HCT116 (cell line): ENCODE measurements around the gene CD99. TPM values are rescaled to one million over a fixed set of nuclear protein-coding genes. Genes with fewer than 3 reads are reported as not detected.

ENCODE experiments used
- ATAC-seq: fragments of 200-7000 bp; cut with Tn5 transposase; 2 replicates; pipeline ENCODE4 v1.9.1; 2020; ENCODE audit warnings: mild to moderate bottlenecking, moderate library complexity
- BruUV-seq: library from RNA; stranded (reverse); fragments of 400-500 nt; replicated peaks from 2 replicates; lab custom pipeline; 2021; lab: Mats Ljungman, UMichigan
- CTCF ChIA-PET: fragments of 300-600 bp; sonication (Branson Sonifier 250); formaldehyde crosslinking; loops from one replicate; lab custom pipeline; 2021; ENCODE audit warnings: antibody characterized with exemption; lab: Charles Lee
- POLR2A ChIA-PET: fragments of 300-600, 350-600 bp; sonication (Branson Sonifier 250); formaldehyde crosslinking; loops from one replicate; lab custom pipeline; 2021; ENCODE audit warnings: antibody characterized with exemption; lab: Charles Lee
- RAD21 ChIA-PET, 2 experiments: fragments of 300-600 bp; sonication (Branson Sonifier 250); formaldehyde crosslinking; loops; one replicate each; lab custom pipeline; 2023; ENCODE audit warnings: low total read pairs in 2 of 2; ENCODE audit not compliant: uncharacterized antibody in 2 of 2, unreplicated experiment in 2 of 2, low non-redundant PET in 1 of 2; lab: Charles Lee
- DNase-seq: peaks from one replicate; pipeline ENCODE4 v3.0.0-alpha.2; 2010; ENCODE audit warnings: low read depth, low spot score
- H2AFZ ChIP-seq: fragments of 200-600 bp; shearing (Covaris generic), sonication (generic); 2 replicates; pipeline ENCODE4 v1.6.1; 2017; ENCODE audit warnings: low read depth, mixed run types, mixed read lengths, antibody characterized with exemption, low read length; ENCODE audit not compliant: poor library complexity, severe bottlenecking
- H3K27ac ChIP-seq: 2 replicates; pipeline ENCODE4 v1.5.1; 2012; ENCODE audit warnings: low read depth, low read length
- H3K27me3 ChIP-seq: fragments of 200-600 bp; sonication (generic); 2 replicates; pipeline ENCODE4 v1.6.1; 2016; ENCODE audit warnings: mixed run types, low read length, mixed read lengths; ENCODE audit not compliant: insufficient read depth
- H3K36me3 ChIP-seq, 2 experiments: fragments of 200-500 bp in 1 of 2; fragments of 200-600 bp in 1 of 2; sonication (Bioruptor generic) in 1 of 2; sonication (generic) in 1 of 2; 2 replicates each; pipeline versions ENCODE4 v1.5.1 to v1.6.1; 2014 to 2016; ENCODE audit warnings: low read length in 2 of 2, inconsistent platforms in 1 of 2, mixed read lengths in 1 of 2, mixed run types in 1 of 2; ENCODE audit not compliant: insufficient read depth in 2 of 2, control insufficient read depth in 1 of 2
- H3K4me1 ChIP-seq, 2 experiments: fragments of 200-600 bp in 1 of 2; sonication (generic) in 1 of 2; 2 replicates each; pipeline versions ENCODE4 v1.5.1 to v1.6.1; 2012 to 2017; ENCODE audit warnings: low read length in 2 of 2, inconsistent platforms in 1 of 2, mild to moderate bottlenecking in 1 of 2, mixed read lengths in 1 of 2, mixed run types in 1 of 2, moderate library complexity in 1 of 2; ENCODE audit not compliant: insufficient read depth in 2 of 2, control insufficient read depth in 1 of 2
- H3K4me2 ChIP-seq: fragments of 200-600 bp; sonication (generic); 2 replicates; pipeline ENCODE4 v1.6.1; 2017; ENCODE audit warnings: mixed run types, low read length, mixed read lengths
- H3K4me3 ChIP-seq, 2 experiments: fragments of 200-600 bp in 1 of 2; sonication (generic) in 1 of 2; replicated peaks in 1 of 2; 2 replicates each; pipeline ENCODE4 v1.5.1; 2011 to 2016; ENCODE audit warnings: low read length in 2 of 2, control low read depth in 1 of 2, low read depth in 1 of 2, mild to moderate bottlenecking in 1 of 2, mixed read lengths in 1 of 2, mixed run types in 1 of 2
- H3K79me2 ChIP-seq: fragments of 200-600 bp; sonication (generic); 2 replicates; pipeline ENCODE4 v1.6.1; 2017; ENCODE audit warnings: mild to moderate bottlenecking, mixed run types, low read length, moderate library complexity, mixed read lengths; ENCODE audit not compliant: insufficient read depth
- H3K9ac ChIP-seq: fragments of 200-600 bp; sonication (generic); 2 replicates; pipeline ENCODE4 v1.6.1; 2016; ENCODE audit warnings: low read length, mixed read lengths
- H3K9me2 ChIP-seq: fragments of 200-600 bp; sonication (generic), shearing (Covaris generic); 2 replicates; pipeline ENCODE4 v1.6.1; 2017; ENCODE audit warnings: mixed run types, mild to moderate bottlenecking, moderate library complexity; ENCODE audit not compliant: insufficient read depth
- H3K9me3 ChIP-seq, 2 experiments: fragments of 200-500 bp in 1 of 2; fragments of 200-600 bp in 1 of 2; sonication (Bioruptor generic) in 1 of 2; sonication (generic) in 1 of 2; 2 replicates each; pipeline ENCODE4 v1.6.1; 2014 to 2017; ENCODE audit warnings: low read length in 2 of 2, mixed read lengths in 2 of 2, inconsistent platforms in 1 of 2, low read depth in 1 of 2, mild to moderate bottlenecking in 1 of 2, mixed run types in 1 of 2, moderate library complexity in 1 of 2; ENCODE audit not compliant: control insufficient read depth in 1 of 2, insufficient read depth in 1 of 2
- H4K20me1 ChIP-seq: fragments of 200-600 bp; sonication (generic), shearing (Covaris generic); 2 replicates; pipeline ENCODE4 v1.6.1; 2017; ENCODE audit warnings: mixed run types, mild to moderate bottlenecking, moderate library complexity; ENCODE audit not compliant: insufficient read depth
- ATF3 ChIP-seq: IDR thresholded peaks from 2 replicates; pipeline ENCODE4 v1.6.1; 2012
- EGR1 ChIP-seq: IDR thresholded peaks from 2 replicates; pipeline ENCODE4 v1.6.1; 2012; ENCODE audit warnings: low read depth
- ELF1 ChIP-seq: IDR thresholded peaks from 2 replicates; pipeline ENCODE4 v1.6.1; 2012; ENCODE audit warnings: low read depth, borderline replicate concordance
- POLR2AphosphoS5 ChIP-seq: IDR thresholded peaks from 2 replicates; pipeline ENCODE4 v1.6.1; 2011; ENCODE audit warnings: mild to moderate bottlenecking, low read depth, low read length, moderate library complexity
- RAD21 ChIP-seq: IDR thresholded peaks from 2 replicates; pipeline ENCODE4 v1.6.1; 2012; ENCODE audit warnings: low read depth, mild to moderate bottlenecking
- SP1 ChIP-seq: IDR thresholded peaks from 2 replicates; pipeline ENCODE4 v1.6.1; 2012; ENCODE audit warnings: low read depth
- SRF ChIP-seq: IDR thresholded peaks from 2 replicates; pipeline ENCODE4 v1.6.1; 2012; ENCODE audit warnings: low read depth
- TCF7L2 ChIP-seq: IDR thresholded peaks from 2 replicates; pipeline ENCODE4 v1.7.0; 2011; ENCODE audit warnings: borderline replicate concordance, inconsistent platforms; ENCODE audit not compliant: insufficient read depth, insufficient read length; ENCODE audit errors: extremely low read depth
- YY1 ChIP-seq: IDR thresholded peaks from 2 replicates; pipeline ENCODE4 v1.6.1; 2011; ENCODE audit warnings: low read length, low read depth, moderate library complexity, mild to moderate bottlenecking; ENCODE audit not compliant: insufficient replicate concordance; ENCODE audit errors: extremely low read depth
- ZNF274 ChIP-seq: fragments of 200-500 bp; sonication (Bioruptor generic); IDR thresholded peaks from 2 replicates; pipeline ENCODE4 v1.6.1; 2014; ENCODE audit warnings: mild to moderate bottlenecking, low read depth, low read length, inconsistent platforms
- intact Hi-C: fragments of 100-400 bp; cut with micrococcal nuclease; formaldehyde crosslinking; loops from 2 replicates; pipeline ENCODE4 v1.10.0; 2022
- total RNA-seq: library from RNA; stranded (reverse); gene quantifications from one replicate; pipeline ENCODE4 v1.2.1, GENCODE V29; 2021; ENCODE audit not compliant: unreplicated experiment

Gene CD99
- total RNA-seq, 1 experiment from 2014 or later = 59.6 TPM

- TF ChIP-seq YY1 = no peak
- TF ChIP-seq, all 23 proteins: peak for 0
Measured at GRCh38 chrX:2710041-2710840, 19.1 kb downstream of the CD99 start (continued).

DNA sequence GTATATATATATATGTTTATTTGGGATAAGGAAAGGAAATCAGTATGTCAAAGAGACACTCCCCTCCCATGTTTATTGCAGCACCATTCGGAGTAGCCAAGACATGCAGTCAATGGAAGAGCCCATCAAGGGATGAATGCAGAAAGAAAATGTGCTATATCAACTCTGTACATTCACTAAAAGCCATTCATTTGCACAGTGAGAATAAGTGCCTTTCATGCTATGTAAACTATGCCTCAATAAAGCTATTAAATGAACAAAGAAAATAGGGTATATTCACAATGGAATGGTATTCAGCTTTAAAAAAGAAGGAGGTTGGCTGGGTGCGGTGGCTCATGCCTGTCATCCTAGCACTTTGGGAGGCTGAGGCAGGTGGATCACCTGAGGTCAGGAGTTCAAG is 20.3 kb downstream of the CD99 start:
- CTCF ChIA-PET = no interaction called here
- Histone ChIP-seq H3K36me3 (no peaks in the 10 kb centered on the region), H3K27me3 (no peaks in the 10 kb centered on the region), H3K9ac (no peak overlapping the region), H3K4me3 (no peak overlapping the region), H3K79me2 (peaks cover 17% of the 10 kb centered on the region; the same call in 1 of the 2 replicates), H3K4me2 (no peak overlapping the region), H4K20me1 (no peaks in the 10 kb centered on the region), H3K9me3 (no peaks in the 10 kb centered on the region), H3K4me1 (peaks cover 9 to 42% of the 10 kb centered on the region in 2 experiments), H3K27ac (no peak overlapping the region), H3K9me2 (no peaks in the 10 kb centered on the region), H2AFZ (no peak overlapping the region)
- no peak for DNase-seq
- ATAC-seq = no peak
- BruUV-seq = no TSS peak
- RAD21 ChIA-PET = no interaction called here
- intact Hi-C loops = no loop called here
- TF ChIP-seq ATF3 = no peak
- no peak for TF ChIP-seq SP1
- no peak for TF ChIP-seq RAD21
- TF ChIP-seq EGR1 = no peak
- TF ChIP-seq POLR2AphosphoS5 = no peak
- no peak for TF ChIP-seq SRF
- no peak for TF ChIP-seq ZNF274
- TF ChIP-seq ELF1 = no peak
- no peak for TF ChIP-seq YY1
- no peak for TF ChIP-seq TCF7L2
- POLR2A ChIA-PET = no interaction called here
